WI38 (cell line): Measurements from ENCODE around the gene NACC2.

Experiments used
- H3K4me3 ChIP-seq: 2 replicates; pipeline ENCODE4 v1.5.1; 2011; ENCODE audit warnings: low read depth, mild to moderate bottlenecking, control low read depth, low read length
- TF ChIP-seq, protein P1 (sequence below): IDR thresholded peaks from 2 replicates; pipeline ENCODE4 v1.5.1; 2012; ENCODE audit warnings: low read depth, mild to moderate bottlenecking, control low read depth, low read length

The NACC2 gene

DNA sequence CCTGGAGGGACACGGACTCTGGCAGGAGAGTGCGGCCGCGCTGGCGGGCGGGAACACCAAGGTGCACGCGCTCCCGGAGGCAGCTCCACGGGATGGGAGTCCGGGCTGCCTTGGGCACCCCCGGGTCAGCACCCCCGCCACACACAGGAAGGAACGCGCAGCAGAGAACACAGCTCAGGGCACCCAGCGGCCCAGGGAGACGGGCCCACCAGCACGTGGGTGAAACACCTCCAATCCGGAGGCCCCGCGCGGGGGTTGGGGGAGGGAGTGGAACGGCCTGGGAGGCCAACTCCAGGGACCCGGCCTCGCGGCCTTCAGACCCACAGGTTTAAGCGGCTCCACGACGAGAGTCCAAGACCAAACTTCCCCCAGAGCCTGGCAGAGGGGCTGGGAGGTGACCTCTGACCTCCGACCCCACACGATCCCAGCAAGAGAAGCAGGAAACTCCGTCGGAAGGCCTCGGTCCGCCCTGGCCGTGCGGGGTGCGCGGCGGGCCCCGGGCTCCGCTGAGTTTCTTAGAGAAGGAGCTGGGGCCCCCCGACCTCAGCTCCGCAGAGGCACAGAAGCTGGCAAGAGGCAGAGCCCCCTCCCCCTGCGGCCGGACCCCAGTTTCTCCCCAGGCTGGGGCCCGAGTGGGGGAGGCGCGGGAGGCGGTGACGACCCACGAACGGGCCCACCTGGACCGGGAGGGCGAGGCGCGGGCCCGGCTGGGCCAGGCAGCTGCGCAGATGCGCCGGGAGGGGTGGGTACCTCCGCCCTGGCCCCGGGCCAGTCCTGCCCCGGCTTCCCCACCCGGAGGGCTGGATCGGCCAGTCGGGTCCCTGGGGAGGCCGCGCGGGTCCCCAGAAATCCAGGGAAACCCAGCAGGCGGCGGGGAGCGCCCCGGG lies 851 bp downstream of the NACC2 start:
- peak overlapping the region; percentile 76 for H3K4me3 ChIP-seq
- TF ChIP-seq, protein P1, sequence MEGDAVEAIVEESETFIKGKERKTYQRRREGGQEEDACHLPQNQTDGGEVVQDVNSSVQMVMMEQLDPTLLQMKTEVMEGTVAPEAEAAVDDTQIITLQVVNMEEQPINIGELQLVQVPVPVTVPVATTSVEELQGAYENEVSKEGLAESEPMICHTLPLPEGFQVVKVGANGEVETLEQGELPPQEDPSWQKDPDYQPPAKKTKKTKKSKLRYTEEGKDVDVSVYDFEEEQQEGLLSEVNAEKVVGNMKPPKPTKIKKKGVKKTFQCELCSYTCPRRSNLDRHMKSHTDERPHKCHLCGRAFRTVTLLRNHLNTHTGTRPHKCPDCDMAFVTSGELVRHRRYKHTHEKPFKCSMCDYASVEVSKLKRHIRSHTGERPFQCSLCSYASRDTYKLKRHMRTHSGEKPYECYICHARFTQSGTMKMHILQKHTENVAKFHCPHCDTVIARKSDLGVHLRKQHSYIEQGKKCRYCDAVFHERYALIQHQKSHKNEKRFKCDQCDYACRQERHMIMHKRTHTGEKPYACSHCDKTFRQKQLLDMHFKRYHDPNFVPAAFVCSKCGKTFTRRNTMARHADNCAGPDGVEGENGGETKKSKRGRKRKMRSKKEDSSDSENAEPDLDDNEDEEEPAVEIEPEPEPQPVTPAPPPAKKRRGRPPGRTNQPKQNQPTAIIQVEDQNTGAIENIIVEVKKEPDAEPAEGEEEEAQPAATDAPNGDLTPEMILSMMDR = no peak

DNA sequence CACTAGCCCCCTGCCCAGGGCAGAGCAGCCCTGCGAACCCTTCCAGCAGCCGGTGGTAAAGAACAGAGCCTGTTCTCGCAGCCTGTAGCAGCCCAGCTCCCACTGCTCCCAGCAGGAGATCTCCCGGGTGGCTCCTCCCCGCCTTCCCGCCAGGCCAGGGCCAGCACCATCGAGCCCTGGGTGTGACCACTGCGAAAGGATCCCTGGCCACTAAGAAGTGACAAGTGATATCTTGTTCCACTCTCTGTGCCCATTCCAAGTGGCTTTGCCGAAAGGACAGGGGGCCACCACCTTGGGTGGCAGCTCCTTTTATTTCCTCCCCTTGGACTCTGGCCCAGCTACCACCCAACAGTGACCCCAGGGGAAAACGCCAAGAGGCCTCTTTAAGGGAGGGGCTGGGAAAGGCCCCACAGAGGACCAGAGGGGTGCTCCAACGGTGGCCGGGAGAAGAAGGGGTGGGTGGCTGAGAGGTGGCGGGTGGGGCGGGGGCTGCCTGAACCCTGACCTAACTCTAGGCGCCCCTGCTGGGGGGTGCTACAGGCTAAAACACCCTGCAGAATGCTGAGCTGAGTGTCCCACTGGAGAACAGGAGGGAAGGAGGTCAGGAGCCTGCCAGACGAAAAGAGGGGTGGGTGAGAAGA lies 1.6 kb downstream of the NACC2 start:
- H3K4me3 ChIP-seq = peak overlapping the region; percentile 76
- TF ChIP-seq, protein P1 = no peak

DNA sequence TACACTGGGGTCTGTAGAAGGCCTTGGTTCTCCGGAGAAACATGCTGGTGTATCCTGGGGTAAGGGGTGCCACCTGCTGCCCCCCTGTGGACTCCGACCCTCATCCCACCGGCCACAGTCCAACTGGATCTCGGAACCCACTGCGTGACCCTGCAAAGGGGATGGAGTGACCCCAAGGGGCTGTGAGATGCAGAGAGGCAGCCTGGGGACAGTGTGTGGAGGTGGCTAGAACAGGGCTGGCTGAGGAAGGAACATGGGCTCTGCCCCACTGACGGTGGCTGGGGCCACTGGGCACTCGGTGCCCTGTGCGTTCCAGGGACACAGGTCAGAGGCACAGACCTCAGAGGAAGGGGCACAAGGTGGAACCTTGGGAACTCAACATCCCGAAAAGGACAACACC lies 2.3 kb downstream of the NACC2 start:
- TF ChIP-seq, protein P1 = no peak
- no peak overlapping the region for H3K4me3 ChIP-seq

DNA sequence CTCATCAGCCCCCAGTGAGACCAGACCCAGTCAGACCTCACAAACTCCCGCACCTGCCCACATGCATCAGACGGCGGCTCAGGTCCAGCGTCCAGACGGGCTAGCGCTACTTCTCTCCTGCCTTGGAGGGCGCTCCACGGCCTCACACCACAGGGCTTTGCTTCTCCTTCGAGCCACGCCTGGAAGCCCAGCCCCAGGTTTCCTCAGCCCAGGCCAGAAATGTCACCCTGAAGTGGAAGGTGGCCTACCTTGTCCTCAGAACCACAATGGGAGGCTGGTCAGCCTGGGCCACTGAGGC lies 2.8 kb downstream of the NACC2 start:
- TF ChIP-seq, protein P1 = no peak
- H3K4me3 ChIP-seq = no peak overlapping the region

DNA sequence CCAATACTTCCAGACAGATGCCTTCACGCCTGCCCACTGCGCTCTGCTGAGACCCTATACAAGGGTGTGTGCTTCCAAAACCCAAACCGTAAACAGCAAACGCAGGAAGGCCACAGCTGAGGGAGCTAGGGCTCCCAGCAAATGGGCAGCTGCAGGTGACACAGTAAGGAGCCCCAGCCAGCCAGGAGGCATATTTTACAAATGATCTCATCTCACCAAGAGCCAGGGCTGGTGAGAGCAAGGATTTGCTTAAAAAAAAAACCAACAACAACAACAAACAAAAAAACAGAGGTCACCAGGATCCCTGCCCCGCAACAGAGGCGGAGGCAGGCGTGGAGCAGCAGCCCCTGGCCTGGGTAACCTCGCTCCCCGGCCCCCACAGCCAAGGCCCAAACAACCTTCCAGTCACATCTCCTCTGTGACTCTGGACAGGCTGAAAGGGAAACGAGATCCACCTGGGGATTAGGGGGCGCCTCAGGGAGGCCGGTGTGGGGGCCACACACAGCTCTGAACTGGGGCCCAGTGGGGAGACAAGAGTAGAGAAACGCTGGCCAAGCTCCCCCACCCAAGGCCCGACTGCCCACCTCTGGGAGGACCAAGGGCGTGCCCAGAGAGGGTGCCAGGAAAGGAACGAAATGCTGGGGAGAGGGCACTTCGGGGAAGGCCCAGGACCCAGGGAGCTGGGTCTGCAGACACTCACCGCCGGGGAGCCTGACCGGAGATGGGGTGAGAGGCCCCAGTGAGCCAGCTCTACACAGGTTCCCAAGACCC lies 3.3 kb downstream of the NACC2 start:
- TF ChIP-seq, protein P1 = no peak
- no peak overlapping the region for H3K4me3 ChIP-seq

DNA sequence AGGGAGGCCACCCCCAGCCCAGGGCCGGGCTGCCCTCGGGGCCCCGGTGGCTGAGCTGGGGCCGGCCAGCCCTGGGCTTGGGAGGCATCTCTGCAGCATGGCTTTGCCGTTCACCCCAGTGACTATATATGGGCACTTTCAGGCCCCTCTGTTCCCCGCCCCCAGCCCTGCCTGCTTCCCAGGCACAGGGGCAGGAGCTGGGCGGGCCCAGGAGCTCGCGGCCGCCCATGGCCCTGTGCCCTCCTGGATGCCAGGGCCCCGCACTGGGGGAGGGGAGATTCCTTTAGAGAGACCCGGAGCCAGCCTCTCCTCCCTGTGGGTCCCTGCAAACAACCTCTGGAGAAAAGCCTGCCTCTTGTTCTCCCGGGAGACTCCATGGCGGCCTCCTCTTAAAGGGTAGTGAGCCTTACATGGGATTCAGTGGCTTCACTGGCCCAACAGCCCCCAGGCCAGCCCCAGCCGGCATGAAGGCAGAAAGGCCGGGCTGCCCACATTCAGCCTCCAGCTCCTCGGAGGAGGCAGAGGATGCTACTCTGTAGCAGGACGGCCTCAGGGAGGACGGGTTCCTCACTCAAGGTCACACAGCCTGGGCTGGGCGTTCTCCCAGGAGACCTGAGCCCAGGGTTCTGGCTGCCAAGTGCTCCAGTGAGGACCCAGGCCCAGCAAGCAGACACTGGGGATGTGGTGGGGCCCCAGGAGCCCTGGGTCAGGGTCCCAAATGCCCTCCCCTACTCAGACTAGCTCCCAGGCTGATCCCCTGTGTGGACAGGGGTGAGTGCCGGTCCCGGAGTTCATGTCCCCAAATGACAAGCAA lies 4.1 kb downstream of the NACC2 start:
- TF ChIP-seq, protein P1 = no peak
- no peak overlapping the region for H3K4me3 ChIP-seq
